Kidney (tissue), 14 donors: ENCODE data around the gene KLC1. TPM values are rescaled to one million over a fixed set of nuclear protein-coding genes. Genes with fewer than 3 reads are reported as not detected.

Source experiments
- DNase-seq, 5 donors: peaks; one replicate each; pipeline ENCODE4 v3.0.0-alpha.2; 2013 to 2020
- FAIRE-seq: peaks from 2 replicates; lab custom pipeline; 2012; peaks lifted over from hg19 to GRCh38; lab: Jason Lieb, UNC
- H3K27ac ChIP-seq, 2 donors: one replicate each; pipeline ENCODE4 v1.7.0; 2013; ENCODE audit warnings: low read depth in 2 of 2, low read length in 2 of 2, inconsistent platforms in 1 of 2
- H3K27me3 ChIP-seq: one replicate; pipeline ENCODE4 v1.7.1; 2013; ENCODE audit warnings: low read length, inconsistent platforms; ENCODE audit not compliant: control insufficient read depth, insufficient read depth
- H3K36me3 ChIP-seq, 3 donors: one replicate each; pipeline versions ENCODE4 v1.7.0 to v1.7.1; 2013; ENCODE audit warnings: low read length in 3 of 3, control low read depth in 1 of 3, inconsistent platforms in 1 of 3; ENCODE audit not compliant: insufficient read depth in 3 of 3, control insufficient read depth in 2 of 3
- H3K4me1 ChIP-seq, 3 donors: one replicate each; pipeline versions ENCODE4 v1.7.0 to v1.7.1; 2013; ENCODE audit warnings: low read length in 3 of 3, inconsistent platforms in 1 of 3, low read depth in 1 of 3; ENCODE audit not compliant: control insufficient read depth in 2 of 3, insufficient read depth in 2 of 3
- H3K4me3 ChIP-seq, 3 donors: one replicate each; pipeline versions ENCODE4 v1.7.0 to v1.8.1; 2013; ENCODE audit warnings: low read length in 3 of 3, control low read depth in 1 of 3, inconsistent platforms in 1 of 3
- H3K9ac ChIP-seq, 3 donors: one replicate each; pipeline versions ENCODE4 v1.7.0 to v1.7.1; 2013; ENCODE audit warnings: low read length in 3 of 3, control low read depth in 1 of 3, inconsistent platforms in 1 of 3
- H3K9me3 ChIP-seq, 3 donors: one replicate each; pipeline versions ENCODE4 v1.7.0 to v1.7.1; 2013; ENCODE audit warnings: low read length in 3 of 3, control low read depth in 1 of 3, inconsistent platforms in 1 of 3; ENCODE audit not compliant: control insufficient read depth in 2 of 3, insufficient read depth in 1 of 3
- intact Hi-C: fragments of 100-400 bp; cut with DNase I; formaldehyde crosslinking; loops from one replicate; pipeline ENCODE4 v1.11.1; 2022
- polyA plus RNA-seq: library from polyadenylated mRNA; stranded (reverse); fragments of 350-450 nt; fragmentation: Illumina TruSeq; extraction: RNeasy Lipid Tissue Mini Kit (QIAGEN cat#74804); gene quantifications from one replicate; pipeline ENCODE4 v1.2.3, GENCODE V29; 2014; ENCODE audit warnings: low read depth, low replicate concordance; ENCODE audit not compliant: insufficient read depth
- total RNA-seq: library from RNA; stranded (reverse); fragmentation: NEBNext Ultra II Directional; extraction: Animal tissue kit (Norgen Biotek cat#: 25700); gene quantifications from one replicate; pipeline ENCODE4 v1.2.1, GENCODE V29; 2021
- TF ChIP-seq, protein P1 (sequence below): IDR thresholded peaks from 3 replicates; pipeline ENCODE4 v1.5.1; 2012; ENCODE audit warnings: mild to moderate bottlenecking, moderate library complexity, borderline replicate concordance; ENCODE audit not compliant: insufficient read depth; ENCODE audit errors: extremely low read depth
- donor health status: control.
- donor health status: control.
- donor health status: control.
- donor health status: control.
- donor health status: control.
- donor health status: DM: yes; HTN: yes; CAD: no.
- donor health status: Normal renal cell carcinoma (clear cell type).

The KLC1 gene
- total and polyA plus RNA-seq, 2 donors from 2014 or later, result 49.8 to 152 TPM

DNA sequence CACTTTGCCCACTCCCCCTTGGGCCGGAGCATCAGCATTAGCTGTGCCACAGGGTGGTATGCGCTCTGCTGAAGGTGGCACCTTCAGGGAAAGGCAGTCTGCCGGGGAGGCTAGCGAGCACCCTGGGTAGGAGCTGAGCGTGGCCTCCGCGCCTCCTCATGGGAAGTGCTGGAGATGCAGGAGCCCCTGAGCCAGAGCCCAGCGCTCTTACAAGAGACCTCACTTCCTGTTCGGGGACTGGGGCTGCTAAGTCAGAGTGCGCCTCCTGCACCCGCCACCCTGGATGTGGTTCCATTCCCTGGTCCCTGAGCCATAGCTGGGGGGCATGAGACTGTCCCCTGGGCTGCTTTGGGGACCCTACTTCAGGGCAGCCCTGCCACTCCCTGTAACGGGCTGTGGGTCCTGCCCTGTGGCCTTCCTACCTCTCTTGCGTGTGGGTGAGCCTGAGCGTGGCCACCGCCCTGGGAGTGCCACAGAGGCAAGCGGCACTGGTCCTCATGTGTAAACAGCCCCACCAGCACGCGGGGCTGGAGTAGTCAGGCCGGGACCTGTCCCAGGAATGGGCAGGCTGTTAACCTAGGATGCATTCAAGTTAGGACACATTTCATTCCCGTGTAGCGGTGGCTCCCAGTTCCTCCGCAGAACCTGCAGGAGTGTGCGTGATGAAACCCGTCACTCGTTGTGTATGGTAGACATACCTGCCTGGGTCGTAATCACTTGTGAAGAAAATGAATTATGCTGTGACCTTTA lies 46.9 kb upstream of the KLC1 start:
- FAIRE-seq, result no peak
- intact Hi-C loops, result no loop called here
- Histone ChIP-seq H3K9ac (no peak overlapping the region), H3K27ac (no peak overlapping the region), H3K27me3 (no peaks in the 10 kb centered on the region), H3K4me1 (peaks cover 0 to 4% (median 2%) of the 10 kb centered on the region in 3 donors), H3K36me3 (peaks cover 2 to 10% (median 3%) of the 10 kb centered on the region in 3 donors), H3K4me3 (no peak overlapping the region), H3K9me3 (no peaks in the 10 kb centered on the region)
- TF ChIP-seq, protein P1, sequence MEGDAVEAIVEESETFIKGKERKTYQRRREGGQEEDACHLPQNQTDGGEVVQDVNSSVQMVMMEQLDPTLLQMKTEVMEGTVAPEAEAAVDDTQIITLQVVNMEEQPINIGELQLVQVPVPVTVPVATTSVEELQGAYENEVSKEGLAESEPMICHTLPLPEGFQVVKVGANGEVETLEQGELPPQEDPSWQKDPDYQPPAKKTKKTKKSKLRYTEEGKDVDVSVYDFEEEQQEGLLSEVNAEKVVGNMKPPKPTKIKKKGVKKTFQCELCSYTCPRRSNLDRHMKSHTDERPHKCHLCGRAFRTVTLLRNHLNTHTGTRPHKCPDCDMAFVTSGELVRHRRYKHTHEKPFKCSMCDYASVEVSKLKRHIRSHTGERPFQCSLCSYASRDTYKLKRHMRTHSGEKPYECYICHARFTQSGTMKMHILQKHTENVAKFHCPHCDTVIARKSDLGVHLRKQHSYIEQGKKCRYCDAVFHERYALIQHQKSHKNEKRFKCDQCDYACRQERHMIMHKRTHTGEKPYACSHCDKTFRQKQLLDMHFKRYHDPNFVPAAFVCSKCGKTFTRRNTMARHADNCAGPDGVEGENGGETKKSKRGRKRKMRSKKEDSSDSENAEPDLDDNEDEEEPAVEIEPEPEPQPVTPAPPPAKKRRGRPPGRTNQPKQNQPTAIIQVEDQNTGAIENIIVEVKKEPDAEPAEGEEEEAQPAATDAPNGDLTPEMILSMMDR, result no peak
- no peak for DNase-seq

DNA sequence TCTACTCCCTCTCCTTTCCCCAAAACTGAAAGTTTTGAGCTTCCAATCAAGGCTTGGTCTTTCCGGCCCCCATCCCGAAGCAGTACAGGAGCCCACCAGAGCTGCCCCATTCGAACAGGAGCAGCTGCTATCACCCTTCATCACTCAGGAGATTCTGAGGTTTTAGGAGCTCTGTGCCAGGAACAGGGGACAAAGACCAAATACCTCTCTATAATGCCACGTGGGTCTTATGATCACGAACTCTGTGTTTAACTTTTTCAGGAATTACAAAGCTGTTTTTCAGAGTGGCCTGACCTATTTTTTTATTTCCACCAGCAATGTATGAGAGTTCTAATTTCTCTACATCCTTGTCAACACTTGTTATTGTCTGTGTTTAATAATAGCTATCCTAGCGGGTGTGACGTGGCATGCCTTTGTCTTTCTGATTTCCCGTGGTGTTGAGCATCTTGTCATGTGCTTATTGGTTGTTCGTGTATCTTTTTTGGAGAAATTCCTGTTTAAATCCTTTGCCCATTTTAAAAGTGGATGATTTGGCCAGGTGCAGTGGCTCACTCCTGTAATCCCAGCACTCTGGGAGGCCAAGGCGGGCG lies 44.6 kb upstream of the KLC1 start:
- TF ChIP-seq, protein P1, result no peak
- Histone ChIP-seq H3K4me1 (no peaks in the 10 kb centered on the region), H3K36me3 (no peaks in the 10 kb centered on the region), H3K9me3 (no peaks in the 10 kb centered on the region), H3K27ac (peak overlapping the region in 1 of 2 donors; percentile 34), H3K4me3 (no peak overlapping the region), H3K27me3 (no peaks in the 10 kb centered on the region), H3K9ac (no peak overlapping the region)
- FAIRE-seq, result no peak
- intact Hi-C loops, result no loop called here
- DNase-seq, result no peak

DNA sequence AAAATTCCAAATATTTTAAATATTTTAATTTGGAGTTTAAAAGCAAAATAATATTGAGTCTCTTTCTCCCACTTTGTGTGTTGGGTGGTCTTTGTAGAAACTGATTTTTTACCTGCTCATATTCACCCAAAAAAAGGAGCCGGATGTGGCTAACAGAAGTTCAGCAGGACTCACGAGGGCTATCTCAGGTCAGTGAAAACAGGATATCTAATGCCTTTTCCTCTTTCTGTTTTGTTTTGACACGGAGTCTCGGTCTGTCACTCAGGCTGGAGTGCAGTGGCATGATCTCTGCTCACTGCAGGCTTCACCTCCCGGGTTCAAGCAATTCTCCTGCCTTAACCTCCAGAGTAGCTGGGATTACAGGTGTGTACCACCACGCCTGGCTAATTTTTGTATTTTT lies 35.4 kb upstream of the KLC1 start:
- no peak for FAIRE-seq
- Histone ChIP-seq H3K9me3 (no peaks in the 10 kb centered on the region), H3K27ac (no peak overlapping the region), H3K36me3 (peaks cover 0 to 4% (median 2%) of the 10 kb centered on the region in 3 donors), H3K4me3 (no peak overlapping the region), H3K4me1 (peaks cover 0 to 2% (median 0%) of the 10 kb centered on the region in 3 donors), H3K27me3 (no peaks in the 10 kb centered on the region), H3K9ac (no peak overlapping the region)
- peak in 1 of 5 donors; percentile 19 for DNase-seq
- intact Hi-C loops, result no loop called here
- TF ChIP-seq, protein P1, result no peak
